ENCODE data around the gene CD63. TPM values are rescaled to one million over a fixed set of nuclear protein-coding genes. Genes with fewer than 3 reads are reported as not detected.

CD63 gene
- total RNA-seq, 1 experiment from 2014 or later, result 880 TPM

DNA sequence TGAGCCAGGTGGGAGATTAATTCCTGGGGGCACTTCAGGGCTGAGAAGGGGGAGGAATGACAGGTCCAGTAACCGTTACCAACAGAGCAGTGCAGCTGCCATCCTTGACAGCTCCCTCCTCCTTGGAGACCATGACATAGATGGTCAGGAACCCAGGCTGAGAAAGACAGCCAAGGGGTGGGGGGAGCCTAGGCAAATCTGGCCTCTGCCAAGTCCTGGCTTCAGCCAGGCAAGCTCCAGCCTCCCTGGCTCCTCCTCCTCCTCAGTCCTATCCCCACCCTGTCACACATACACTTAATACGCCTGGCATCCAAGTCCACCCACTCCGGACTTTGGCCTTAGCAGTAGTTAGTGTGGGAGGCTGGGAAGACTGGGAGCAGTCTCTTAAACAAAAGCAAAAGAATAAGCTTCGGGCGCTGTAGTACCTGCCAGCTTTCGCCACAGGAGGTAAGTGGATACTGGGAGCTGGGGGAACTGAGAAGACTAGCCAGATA, 8.7 kb downstream of the CD63 start, which contains the start of gene RDH5:
RDH5 (plus strand) TSS at position 323 of the 494 bp plus-strand sequence. CDS start 792 bp downstream, outside the sequence.
- DNase-seq, result peak; percentile 64
- TF ChIP-seq, protein P1, sequence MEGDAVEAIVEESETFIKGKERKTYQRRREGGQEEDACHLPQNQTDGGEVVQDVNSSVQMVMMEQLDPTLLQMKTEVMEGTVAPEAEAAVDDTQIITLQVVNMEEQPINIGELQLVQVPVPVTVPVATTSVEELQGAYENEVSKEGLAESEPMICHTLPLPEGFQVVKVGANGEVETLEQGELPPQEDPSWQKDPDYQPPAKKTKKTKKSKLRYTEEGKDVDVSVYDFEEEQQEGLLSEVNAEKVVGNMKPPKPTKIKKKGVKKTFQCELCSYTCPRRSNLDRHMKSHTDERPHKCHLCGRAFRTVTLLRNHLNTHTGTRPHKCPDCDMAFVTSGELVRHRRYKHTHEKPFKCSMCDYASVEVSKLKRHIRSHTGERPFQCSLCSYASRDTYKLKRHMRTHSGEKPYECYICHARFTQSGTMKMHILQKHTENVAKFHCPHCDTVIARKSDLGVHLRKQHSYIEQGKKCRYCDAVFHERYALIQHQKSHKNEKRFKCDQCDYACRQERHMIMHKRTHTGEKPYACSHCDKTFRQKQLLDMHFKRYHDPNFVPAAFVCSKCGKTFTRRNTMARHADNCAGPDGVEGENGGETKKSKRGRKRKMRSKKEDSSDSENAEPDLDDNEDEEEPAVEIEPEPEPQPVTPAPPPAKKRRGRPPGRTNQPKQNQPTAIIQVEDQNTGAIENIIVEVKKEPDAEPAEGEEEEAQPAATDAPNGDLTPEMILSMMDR (IDR thresholded peaks at IDR 0.05; ENCODE audit: unreplicated experiment), result no peak
- CTCF ChIA-PET, result interaction anchor here (0.6 to 3.0 kb wide), 11 partner anchors 10 to 254 kb away, joined by 3 to 76 read pairs (median 8); partner anchors contain the start of genes CD63, ITGA7 and RAB5B
- peaks cover 67% of the 10 kb centered on the region for H3K36me3 Mint-ChIP-seq (ENCODE audit: insufficient read depth, unreplicated experiment)
- peaks cover 73% of the 10 kb centered on the region for H3K4me1 Mint-ChIP-seq (ENCODE audit: low read depth, unreplicated experiment)
- H3K27me3 Mint-ChIP-seq (ENCODE audit: unreplicated experiment), result no peaks in the 10 kb centered on the region
- BruUV-seq (replicated peaks), result no TSS peak
- intact Hi-C loops (cut with micrococcal nuclease; ENCODE audit: unreplicated experiment), result loop anchor here (1.0 to 2.0 kb wide), 2 partner anchors 39 to 531 kb away; a partner anchor contains a TSS
- H3K4me3 Mint-ChIP-seq (ENCODE audit: low read depth, unreplicated experiment), result peak within 1 kb of the TSS; percentile 28
- no peaks in the 10 kb centered on the region for H3K9me3 Mint-ChIP-seq (ENCODE audit: low read depth, unreplicated experiment)
- no peak within 1 kb of the TSS for H3K27ac Mint-ChIP-seq (ENCODE audit: unreplicated experiment)

DNA sequence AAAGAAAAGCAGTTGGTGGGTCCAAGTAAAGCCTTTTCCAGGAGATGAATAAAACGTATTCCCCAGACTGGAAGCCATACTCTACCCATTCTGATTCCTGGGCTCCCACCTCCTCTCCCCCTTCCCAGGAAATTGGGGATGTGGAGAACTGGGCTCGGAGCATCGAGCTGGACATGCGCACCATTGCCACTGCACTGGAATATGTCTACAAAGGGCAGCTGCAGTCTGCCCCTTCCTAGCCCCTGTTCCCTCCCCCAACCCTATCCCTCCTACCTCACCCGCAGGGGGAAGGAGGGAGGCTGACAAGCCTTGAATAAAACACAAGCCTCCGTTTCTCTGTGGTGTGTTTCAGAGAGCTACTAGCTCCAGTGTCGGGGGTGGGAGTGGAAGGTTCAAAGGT, 9.4 kb downstream of the CD63 start:
- DNase-seq, result no peak
- Mint-ChIP-seq H3K36me3 (ENCODE audit: insufficient read depth, unreplicated experiment) (peaks cover 61% of the 10 kb centered on the region), H3K27me3 (ENCODE audit: unreplicated experiment) (no peaks in the 10 kb centered on the region), H3K9me3 (ENCODE audit: low read depth, unreplicated experiment) (no peaks in the 10 kb centered on the region), H3K4me1 (ENCODE audit: low read depth, unreplicated experiment) (peaks cover 66% of the 10 kb centered on the region), H3K27ac (ENCODE audit: unreplicated experiment) (no peak overlapping the region), H3K4me3 (ENCODE audit: low read depth, unreplicated experiment) (no peak overlapping the region)
- no TSS peak for BruUV-seq (replicated peaks)
- intact Hi-C loops (cut with micrococcal nuclease; ENCODE audit: unreplicated experiment), result no loop called here
- TF ChIP-seq, protein P1 (IDR thresholded peaks at IDR 0.05; ENCODE audit: unreplicated experiment), result no peak
- CTCF ChIA-PET, result interaction anchor here (2.2 to 3.0 kb wide), 5 partner anchors 10 to 73 kb away, joined by 8 to 76 read pairs (median 14); partner anchors contain the start of genes CD63 and ITGA7

DNA sequence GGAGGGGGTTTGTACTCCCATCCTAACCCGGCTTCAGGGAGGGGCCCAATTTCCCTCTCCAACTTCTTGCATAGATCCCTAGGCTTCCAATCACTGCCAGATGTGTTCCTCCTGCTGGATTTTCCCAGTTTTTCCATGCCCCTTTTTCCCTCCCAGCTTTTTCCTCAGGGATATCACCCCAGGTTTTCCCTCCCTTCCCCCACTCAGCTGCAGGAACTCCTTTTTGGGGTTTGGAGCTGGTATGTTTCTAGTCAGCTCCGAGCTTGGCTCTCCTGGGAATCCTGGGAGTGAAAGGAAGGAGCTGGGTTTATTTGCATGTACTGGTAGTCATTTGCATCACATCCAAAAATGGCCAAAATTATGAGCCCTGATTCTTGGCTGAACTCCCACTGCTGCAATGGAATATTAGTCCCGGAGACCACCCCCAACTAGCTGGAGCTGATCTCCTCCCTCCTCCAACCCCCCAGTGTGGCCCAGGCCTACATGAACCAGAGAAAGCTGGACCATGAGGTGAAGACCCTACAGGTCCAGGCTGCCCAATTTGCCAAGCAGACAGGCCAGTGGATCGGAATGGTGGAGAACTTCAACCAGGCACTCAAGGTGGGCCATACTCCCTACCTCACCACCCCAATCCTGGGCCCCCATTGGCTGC, 10.1 kb downstream of the CD63 start:
- Mint-ChIP-seq H3K36me3 (ENCODE audit: insufficient read depth, unreplicated experiment) (peaks cover 58% of the 10 kb centered on the region), H3K4me1 (ENCODE audit: low read depth, unreplicated experiment) (peaks cover 62% of the 10 kb centered on the region), H3K9me3 (ENCODE audit: low read depth, unreplicated experiment) (no peaks in the 10 kb centered on the region), H3K27me3 (ENCODE audit: unreplicated experiment) (peaks cover under 1% of the 10 kb centered on the region), H3K4me3 (ENCODE audit: low read depth, unreplicated experiment) (no peak overlapping the region), H3K27ac (ENCODE audit: unreplicated experiment) (no peak overlapping the region)
- intact Hi-C loops (cut with micrococcal nuclease; ENCODE audit: unreplicated experiment), result no loop called here
- CTCF ChIA-PET, result interaction anchor here (3.0 to 3.7 kb wide), 2 partner anchors 37 kb away, joined by 27 to 76 read pairs; a partner anchor contains a TSS
- TF ChIP-seq, protein P1 (IDR thresholded peaks at IDR 0.05; ENCODE audit: unreplicated experiment), result no peak
- no TSS peak for BruUV-seq (replicated peaks)
- DNase-seq, result no peak

DNA sequence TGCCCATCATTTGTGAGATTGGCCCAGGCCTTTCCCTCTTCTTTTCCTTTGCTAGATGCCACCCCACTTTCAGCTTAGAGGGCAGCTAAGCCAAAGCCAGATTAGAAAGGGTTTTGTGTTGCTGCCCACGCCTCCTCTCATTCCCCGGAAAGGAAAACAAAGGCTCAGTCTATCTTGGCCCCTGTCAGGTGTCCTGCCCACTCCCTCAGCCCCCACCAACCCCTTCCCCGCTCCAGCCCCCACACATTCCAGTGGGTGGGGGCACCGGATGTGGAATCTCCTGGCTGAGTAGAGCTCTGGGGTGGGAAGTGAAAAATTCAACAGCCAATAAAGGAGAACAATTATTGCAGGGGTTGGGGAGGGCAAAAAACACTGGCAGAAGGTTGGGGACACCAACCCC, 10.8 kb downstream of the CD63 start:
- Mint-ChIP-seq H3K4me1 (ENCODE audit: low read depth, unreplicated experiment) (peaks cover 59% of the 10 kb centered on the region), H3K27me3 (ENCODE audit: unreplicated experiment) (peaks cover 8% of the 10 kb centered on the region), H3K9me3 (ENCODE audit: low read depth, unreplicated experiment) (no peaks in the 10 kb centered on the region), H3K27ac (ENCODE audit: unreplicated experiment) (peak overlapping the region; percentile 46), H3K4me3 (ENCODE audit: low read depth, unreplicated experiment) (no peak overlapping the region), H3K36me3 (ENCODE audit: insufficient read depth, unreplicated experiment) (peaks cover 50% of the 10 kb centered on the region)
- TF ChIP-seq, protein P1 (IDR thresholded peaks at IDR 0.05; ENCODE audit: unreplicated experiment), result no peak
- CTCF ChIA-PET, result interaction anchor here (1.1 to 3.7 kb wide), 2 partner anchors 36 to 279 kb away, joined by 3 to 27 read pairs; partner anchors contain the start of gene SUOX
- no peak for DNase-seq
- BruUV-seq (replicated peaks), result no TSS peak
- intact Hi-C loops (cut with micrococcal nuclease; ENCODE audit: unreplicated experiment), result no loop called here
